GM21576 (cell line): ENCODE data around the gene ZBTB7A.
"Not testable (repeated sequence)": the region's sequence is repeated elsewhere in the genome, so short reads cannot be mapped to it uniquely, and the experiment has no call there.

Experiments used
- ATAC-seq: cut with Tn5 transposase; IDR thresholded peaks from one replicate; pipeline ENCODE4 v1.9.1; 2021; ENCODE audit warnings: mild to moderate bottlenecking, moderate library complexity; ENCODE audit not compliant: unreplicated experiment

The ZBTB7A gene

DNA sequence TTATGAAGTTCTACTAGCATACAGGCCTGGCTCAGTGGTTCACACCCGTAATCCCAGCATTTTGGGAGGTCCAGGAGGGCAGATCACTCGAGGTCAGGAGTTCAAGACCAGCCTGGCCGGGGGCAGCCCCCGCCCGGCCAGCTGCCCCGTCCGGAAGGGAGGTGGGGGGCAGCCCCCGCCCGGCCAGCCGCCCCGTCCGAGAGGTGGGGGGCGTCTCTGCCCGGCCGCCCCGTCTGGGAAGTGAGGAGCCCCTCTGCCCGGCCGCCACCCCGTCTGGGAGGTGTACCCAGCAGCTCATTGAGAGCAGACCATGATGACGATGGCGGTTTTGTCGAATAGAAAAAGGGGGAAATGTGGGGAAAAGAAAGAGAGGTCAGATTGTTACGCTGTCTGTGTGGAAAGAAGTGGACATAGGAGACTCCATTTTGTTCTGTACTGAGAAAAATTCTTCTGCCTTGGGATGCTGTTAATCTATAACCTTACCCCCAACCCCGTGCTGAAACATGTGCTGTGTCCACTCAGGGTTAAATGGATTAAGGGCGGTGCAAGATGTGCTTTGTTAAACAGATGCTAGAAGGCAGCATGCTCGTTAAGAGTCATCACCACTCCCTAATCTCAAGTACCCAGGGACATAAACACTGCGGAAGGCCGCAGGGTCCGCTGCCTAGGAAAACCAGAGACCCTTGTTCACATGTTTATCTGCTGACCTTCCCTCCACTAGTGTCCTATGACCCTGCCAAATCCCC is 67.9 kb downstream of the ZBTB7A start:
- ATAC-seq, result not testable (repeated sequence)

- ATAC-seq, result no peak
Measured at GRCh38 chr19:3995607-3996006, 71.1 kb downstream of the ZBTB7A start.
